ENCODE results near the gene DPF3. TPM values are rescaled to one million over a fixed set of nuclear protein-coding genes. Genes with fewer than 3 reads are reported as not detected.

The DPF3 gene
- total and polyA plus RNA-seq, 9 of the 15 experiments (the other 6 are each of a cell fraction or from before 2014, with no cell fraction given): 0.21 to 4.9 (median 1.2) TPM

DNA sequence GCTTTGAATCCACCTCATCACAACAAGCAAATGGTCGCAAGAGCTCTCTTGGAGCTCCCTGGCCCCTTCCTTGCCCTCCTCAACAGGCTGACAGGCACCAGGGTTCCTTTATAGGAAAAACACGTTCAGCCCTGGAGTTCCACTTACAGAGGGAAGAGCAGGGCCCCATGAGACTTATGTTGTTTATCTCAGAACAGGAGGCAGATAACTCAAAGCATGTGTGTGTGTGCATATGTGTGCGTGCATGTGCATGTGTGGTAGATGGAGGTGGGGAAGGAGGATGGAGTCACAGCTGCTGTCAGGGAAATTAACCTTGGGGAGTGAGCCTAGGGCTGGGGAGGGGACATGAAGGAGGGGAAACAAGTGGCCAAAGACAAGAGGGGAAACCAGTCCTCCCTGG, 138.1 kb downstream of the DPF3 start (continued):
- TF ChIP-seq, protein P1, sequence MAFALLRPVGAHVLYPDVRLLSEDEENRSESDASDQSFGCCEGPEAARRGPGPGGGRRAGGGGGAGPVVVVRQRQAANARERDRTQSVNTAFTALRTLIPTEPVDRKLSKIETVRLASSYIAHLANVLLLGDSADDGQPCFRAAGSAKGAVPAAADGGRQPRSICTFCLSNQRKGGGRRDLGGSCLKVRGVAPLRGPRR (CRISPR knock-in tag; IDR thresholded peaks at IDR 0.05): no peak
- TF ChIP-seq ELF2 (CRISPR knock-in tag; IDR thresholded peaks at IDR 0.05) (no peak), CBX1 (IDR thresholded peaks at IDR 0.05; ENCODE audit: low read depth) (no peak), L3MBTL2 (IDR thresholded peaks at IDR 0.05) (no peak), GABPB1 (CRISPR knock-in tag; IDR thresholded peaks at IDR 0.05) (no peak), YBX1 (IDR thresholded peaks at IDR 0.05) (no peak), NFIX (CRISPR knock-in tag; IDR thresholded peaks at IDR 0.05; ENCODE audit: low read depth) (no peak), ZNF12 (CRISPR knock-in tag; IDR thresholded peaks at IDR 0.05) (no peak), POLR2B (IDR thresholded peaks at IDR 0.05; ENCODE audit: low read depth, partially characterized antibody) (no peak), GATAD2A (IDR thresholded peaks at IDR 0.05) (no peak), ETS2 (tag; IDR thresholded peaks at IDR 0.05; ENCODE audit: borderline replicate concordance, poor library complexity, severe bottlenecking) (no peak), SMAD2 (IDR thresholded peaks at IDR 0.05; ENCODE audit: low read depth, low read length) (no peak)

DNA sequence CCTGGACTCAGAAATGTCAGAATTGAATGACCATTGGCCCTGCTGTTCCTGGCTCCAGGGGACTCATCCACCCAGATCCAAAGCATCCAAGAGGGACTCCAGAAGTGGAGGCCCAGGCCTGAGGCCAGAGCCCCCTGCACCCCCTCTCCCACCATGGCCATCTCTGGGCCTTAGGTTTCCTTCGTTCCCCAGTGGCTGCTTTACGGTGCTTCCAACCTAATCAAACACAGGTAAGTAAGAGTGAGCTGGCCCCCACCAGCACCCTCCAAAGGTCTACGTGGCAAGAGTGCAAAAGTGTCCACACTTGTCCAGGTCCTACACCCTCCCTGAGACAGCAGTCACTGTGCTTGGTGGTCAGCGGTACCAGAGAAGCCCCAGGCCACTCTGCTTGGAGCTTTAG, 139.0 kb downstream of the DPF3 start:
- ChIA-PET POLR2A (interaction anchor here (0.6 kb wide), 1 partner anchor 68 kb away, joined by 3 read pairs; no protein-coding TSS in a partner anchor), CTCF (ENCODE audit: low intra/inter-chr PET ratio) (no interaction called here)
- intact Hi-C loops (cut with micrococcal nuclease) (no loop called here), in situ Hi-C loops (cut with MboI) (no loop called here)
- ATAC-seq (no peak), FAIRE-seq (no peak), DNase-seq (ENCODE audit: extremely low read depth in 1 of 4, low spot score in 3 of 4) (no peak)
- Histone ChIP-seq H3K27me3 (ENCODE audit: control insufficient read depth in 2 of 2, insufficient read depth in 2 of 2, low read length in 2 of 2) (no peaks in the 10 kb centered on the region), H3K4me2 (ENCODE audit: insufficient read depth, low read length) (no peak overlapping the region), H2AFZ (ENCODE audit: low read depth, low read length) (no peak overlapping the region), H3K36me3 (ENCODE audit: control insufficient read depth, insufficient read depth, low read length) (no peaks in the 10 kb centered on the region), H4K20me1 (replicated peaks; ENCODE audit: control insufficient read depth, insufficient read depth, low read length) (no peaks in the 10 kb centered on the region), H3K4me1 (replicated peaks in 1 of 2; ENCODE audit: control insufficient read depth in 2 of 2, insufficient read depth in 2 of 2, low read length in 2 of 2) (no peaks in the 10 kb centered on the region), H3K9me3 (replicated peaks; ENCODE audit: control insufficient read depth, insufficient read depth, low read depth, low read length) (0 out of 2 replicates have a peak, but pooled peaks cover 2% of the 10 kb centered on the region), H3K27ac (ENCODE audit: extremely low read depth, low read depth, low read length) (no peak overlapping the region), H3K4me3 (no peak overlapping the region), H3K9ac (ENCODE audit: insufficient read depth in 1 of 2, low read depth in 2 of 2, low read length in 2 of 2) (no peak overlapping the region), H3K79me2 (ENCODE audit: control insufficient read depth, insufficient read depth, low read length) (no peaks in the 10 kb centered on the region), H3K9me1 (ENCODE audit: control insufficient read depth, insufficient read depth, low read length) (no peaks in the 10 kb centered on the region)
- BruUV-seq (replicated peaks): no TSS peak
- no peak for TF ChIP-seq TRIM28 (IDR thresholded peaks at IDR 0.05)
- TF ChIP-seq ZNF586 (CRISPR knock-in tag; conservative IDR thresholded peaks at IDR 0.05): no peak
- no peak for TF ChIP-seq DIDO1 (tag; IDR thresholded peaks at IDR 0.05; ENCODE audit: low read depth)
- no peak for TF ChIP-seq NFIC (IDR thresholded peaks at IDR 0.05)
- 15% methylated on average over 4 of the region's 4 CpGs for WGBS (ENCODE audit: insufficient coverage, low coverage, missing lambda C conversion rate)

All from K562 (cell line).